GM18519 (cell line): ENCODE data around the gene RPS16.
"Not testable (repeated sequence)": the region's sequence is repeated elsewhere in the genome, so short reads cannot be mapped to it uniquely, and the experiment has no call there.

Experiments used
- ATAC-seq: cut with Tn5 transposase; IDR thresholded peaks from one replicate; pipeline ENCODE4 v1.9.1; 2021; ENCODE audit warnings: mild to moderate bottlenecking, moderate library complexity; ENCODE audit not compliant: unreplicated experiment, low FRiP score

Gene RPS16

DNA sequence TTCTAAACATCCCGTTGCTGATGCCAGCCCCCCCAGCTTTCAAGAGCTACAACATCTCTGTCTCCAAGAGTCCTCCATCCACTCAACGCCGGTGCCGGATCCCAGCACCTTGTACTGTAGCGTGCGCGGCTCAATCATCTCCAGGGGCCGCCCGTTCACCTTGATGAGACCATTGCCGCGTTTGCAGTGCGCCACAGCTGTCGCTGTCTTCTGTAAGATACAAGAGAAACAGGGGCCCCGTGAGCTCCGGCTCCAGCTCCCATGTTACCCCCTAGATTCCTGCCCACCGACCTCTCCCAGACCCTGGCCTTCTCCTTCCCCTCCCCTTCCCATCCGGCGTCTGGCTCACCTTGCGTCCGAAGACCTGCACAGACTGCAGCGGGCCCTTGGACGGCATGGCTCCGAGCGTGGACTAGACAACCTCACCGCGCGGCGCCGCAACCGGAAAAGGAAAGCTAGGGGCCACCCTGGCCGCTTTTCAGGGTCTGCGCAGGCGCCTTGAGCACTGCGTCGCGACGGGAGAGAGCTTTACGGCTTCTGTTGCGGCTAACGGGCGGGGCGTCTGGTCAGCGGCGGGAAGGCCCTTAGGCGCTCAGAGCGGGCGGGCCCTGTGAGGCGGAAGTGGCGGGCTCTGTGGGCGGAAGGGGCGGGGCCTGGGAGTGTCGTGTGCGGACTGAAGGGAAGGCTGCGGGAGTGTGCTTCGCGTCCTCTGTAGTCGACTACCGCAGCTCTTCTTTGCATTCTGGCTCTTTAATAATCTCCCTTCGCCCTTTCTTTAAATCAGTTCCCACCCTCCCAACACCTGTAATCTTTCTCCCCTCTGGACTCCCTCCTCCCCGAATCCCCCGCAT, at the start of gene RPS16:
Gene RPS16 (minus strand): TSS at position 451 of the 851 bp plus-strand sequence. CDS start 54 bp downstream, at position 397.
- ATAC-seq = peak; percentile 59

DNA sequence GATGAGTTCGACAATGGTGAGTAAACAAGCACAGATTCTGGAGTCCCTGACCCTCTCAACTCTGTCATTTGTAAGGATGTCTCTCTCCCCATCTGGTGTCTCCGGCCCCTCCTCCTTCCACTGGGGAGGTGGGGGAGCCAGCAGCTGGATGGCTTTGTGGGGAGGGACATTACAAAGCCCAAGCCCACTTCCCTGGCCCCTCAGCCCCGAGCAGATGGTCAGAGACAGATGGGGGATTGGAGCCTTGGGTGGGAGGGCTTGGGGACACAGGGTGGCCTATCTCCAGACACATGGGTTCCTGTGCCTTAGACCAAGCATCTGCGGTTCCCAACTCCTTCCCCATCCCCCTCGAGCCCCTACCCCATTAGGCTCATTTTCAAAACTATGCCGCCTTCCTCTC, 47.4 kb upstream of the RPS16 start:
- no peak for ATAC-seq

DNA sequence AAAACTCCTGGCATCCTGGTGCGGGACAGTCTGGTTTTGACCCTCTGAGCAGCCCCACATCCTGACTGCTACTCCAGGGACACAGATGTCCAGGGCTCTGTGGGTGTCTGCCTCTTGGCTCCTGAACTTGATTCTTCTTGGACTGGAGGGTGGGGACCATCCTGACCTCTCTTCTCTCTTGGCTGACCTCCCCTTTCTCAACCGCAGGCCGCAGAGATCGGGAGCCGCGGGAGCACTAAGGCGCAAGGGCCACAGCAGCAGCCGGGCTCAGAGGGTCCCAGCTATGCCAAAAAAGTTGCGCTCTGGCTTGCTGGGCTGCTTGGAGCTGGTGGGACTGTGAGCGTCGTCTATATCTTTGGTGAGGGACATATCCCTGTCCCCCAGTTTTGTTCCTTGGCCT, 45.9 kb upstream of the RPS16 start:
- ATAC-seq = no peak

DNA sequence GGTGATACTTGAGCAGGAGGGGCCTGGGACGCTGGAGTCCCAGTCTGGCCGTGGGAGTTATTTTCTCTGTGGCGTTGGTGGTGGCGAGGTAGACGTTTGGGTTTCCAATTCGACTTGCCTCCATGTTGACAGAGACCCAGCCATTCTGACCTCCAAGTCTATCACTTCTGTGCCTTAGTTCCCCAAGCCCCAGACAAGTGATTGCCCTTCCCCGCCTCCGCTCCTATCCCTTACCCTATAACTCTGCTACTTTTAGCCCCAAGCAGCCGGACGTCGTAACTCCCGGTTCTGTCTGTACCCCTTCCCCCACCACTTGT, 45.4 kb upstream of the RPS16 start:
- no peak for ATAC-seq

DNA sequence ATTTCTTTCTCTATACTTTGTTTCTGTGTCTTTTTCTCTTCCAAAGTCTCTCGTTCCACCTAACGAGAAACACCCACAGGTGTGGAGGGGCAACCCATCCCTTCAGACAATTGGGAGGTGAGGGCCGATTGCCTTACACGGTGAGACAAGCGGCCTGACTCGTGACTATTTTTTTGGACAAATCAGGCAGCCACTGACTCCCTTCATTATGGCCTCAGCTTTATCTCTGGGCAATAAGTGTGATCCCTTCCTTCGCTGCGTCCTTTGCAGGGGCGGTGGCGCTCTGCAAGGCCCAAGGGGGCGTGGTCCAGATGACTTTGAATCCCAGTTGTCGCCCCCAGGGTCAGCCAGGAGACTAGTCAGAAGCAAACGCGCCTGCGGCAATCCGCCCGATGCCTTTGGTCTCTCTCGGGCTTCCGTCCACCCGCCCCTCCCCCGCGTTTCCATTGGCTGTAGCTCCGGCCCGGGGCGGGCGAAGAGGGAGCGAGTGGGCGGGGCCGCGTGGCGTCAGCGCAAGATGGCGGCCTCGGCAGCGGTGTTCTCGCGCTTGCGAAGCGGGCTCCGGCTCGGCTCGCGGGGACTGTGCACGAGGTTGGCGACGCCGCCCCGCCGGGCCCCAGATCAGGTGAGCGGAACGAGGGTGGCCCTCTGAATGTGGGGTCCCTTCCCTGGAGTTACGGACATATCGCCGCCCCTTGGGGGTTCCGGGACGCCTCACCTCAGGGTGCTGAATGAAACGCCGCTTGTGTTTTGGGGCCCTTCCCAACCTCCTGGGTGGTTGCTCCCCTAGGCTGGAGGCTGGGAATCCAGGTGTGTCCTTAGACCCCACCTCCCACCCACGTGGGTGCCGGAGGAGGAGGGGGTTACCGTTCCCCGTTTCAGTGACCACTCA, 44.8 kb upstream of the RPS16 start, which contains the start of gene TIMM50:
Gene TIMM50 (plus strand): TSS at position 502 of the 892 bp plus-strand sequence. CDS start 16 bp downstream, at position 518.
- ATAC-seq = peak; percentile 65

DNA sequence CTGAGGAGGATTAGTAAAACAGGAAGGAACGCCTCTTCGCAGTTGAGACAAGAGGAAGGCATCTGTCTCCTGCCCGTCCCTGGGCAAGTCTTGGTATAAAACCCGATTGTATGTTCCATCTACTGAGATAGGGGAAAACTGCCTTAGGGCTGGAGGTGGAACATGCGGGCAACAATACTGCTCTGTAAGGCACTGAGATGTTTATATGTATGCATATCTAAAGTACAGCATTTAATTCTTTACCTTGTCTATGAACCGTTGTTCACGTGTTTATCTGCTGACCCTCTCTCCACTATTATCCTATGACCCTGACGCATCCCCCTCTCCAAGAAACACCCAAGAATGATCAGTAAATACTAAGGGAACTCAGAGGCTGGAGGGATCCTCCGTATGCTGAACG, 44.2 kb upstream of the RPS16 start:
- ATAC-seq = no peak

DNA sequence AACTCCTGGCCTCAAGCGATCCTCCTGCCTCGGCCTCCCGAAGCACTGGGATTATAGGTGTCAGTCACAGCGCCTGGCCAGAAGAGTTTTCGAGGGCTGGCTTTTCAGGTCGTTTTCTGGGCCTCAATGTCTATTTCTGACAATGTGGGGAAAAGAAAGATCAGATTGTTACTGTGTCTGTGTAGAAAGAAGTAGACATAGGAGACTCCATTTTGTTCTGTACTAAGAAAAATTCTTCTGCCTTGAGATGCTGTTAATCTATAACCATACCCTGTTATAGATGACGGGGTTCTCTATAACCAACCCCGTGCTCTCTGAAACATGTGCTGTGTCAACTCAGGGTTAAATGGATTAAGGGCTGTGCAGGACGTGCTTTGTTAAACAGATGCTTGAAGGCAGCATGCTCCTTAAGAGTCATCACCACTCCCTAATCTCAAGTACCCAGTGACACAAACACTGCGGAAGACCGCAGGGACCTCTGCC, 43.6 kb upstream of the RPS16 start:
- ATAC-seq = not testable (repeated sequence)

DNA sequence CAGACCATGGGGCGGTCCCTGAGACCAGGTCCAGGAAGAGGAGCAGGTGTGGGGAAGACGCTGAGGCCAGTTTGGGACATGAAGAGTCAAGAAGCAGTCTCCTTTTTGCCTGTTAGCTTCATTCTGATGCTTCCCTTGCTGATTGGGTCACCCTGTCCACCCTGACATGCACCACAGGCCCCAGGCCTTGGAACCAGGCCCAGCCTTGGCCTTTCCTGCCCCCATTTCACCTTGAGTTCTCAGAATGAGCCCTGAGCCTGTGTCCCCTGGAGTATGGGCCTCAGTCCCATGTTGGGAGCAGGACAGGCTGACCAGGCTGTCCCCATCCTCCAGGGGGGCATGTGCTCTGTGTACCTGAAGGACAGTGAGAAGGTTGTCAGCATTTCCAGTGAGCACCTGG, 40.0 kb upstream of the RPS16 start:
- ATAC-seq = no peak

DNA sequence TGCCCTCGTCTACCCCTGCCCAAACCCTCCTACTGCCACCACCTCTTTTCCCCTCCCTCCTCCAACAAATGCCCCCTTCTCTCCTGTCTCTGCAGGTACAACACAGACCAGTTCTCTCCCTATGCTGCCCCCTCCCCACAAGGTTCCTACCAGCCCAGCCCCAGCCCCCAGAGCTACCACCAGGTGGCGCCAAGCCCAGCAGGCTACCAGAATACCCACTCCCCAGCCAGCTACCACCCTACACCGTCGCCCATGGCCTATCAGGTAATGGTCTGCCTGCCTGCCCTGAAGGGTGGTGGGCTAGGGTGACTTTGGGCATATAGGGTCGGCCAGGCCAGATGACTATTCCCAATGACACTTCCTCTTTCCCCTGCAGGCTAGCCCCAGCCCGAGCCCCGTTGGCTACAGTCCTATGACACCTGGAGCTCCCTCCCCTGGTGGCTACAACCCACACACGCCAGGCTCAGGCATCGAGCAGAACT, 38.4 kb upstream of the RPS16 start:
- ATAC-seq = no peak

DNA sequence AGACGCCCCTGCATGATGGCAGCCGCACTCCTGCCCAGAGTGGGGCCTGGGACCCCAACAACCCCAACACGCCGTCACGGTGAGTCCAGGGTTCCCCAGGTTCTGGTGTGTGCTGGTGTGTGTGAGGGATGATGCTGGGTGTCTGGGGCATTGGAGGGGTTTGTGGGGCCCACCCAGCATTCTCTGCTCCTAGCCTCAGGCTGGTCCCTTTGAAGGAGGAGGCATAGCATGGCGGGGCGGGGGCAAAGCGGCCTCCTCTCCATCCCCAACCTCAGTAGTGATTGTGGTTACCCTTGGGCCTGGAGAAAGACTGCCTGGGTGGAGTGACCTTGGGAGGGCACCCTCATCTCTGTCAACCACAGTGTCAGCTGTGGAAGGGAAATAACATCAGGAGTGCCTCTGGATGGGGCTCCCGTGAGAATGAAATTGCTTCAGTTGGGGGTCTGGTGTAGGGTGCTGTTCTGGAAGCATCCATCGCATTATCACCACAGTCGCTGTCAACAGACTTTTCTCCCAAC, 37.8 kb upstream of the RPS16 start:
- no peak for ATAC-seq

DNA sequence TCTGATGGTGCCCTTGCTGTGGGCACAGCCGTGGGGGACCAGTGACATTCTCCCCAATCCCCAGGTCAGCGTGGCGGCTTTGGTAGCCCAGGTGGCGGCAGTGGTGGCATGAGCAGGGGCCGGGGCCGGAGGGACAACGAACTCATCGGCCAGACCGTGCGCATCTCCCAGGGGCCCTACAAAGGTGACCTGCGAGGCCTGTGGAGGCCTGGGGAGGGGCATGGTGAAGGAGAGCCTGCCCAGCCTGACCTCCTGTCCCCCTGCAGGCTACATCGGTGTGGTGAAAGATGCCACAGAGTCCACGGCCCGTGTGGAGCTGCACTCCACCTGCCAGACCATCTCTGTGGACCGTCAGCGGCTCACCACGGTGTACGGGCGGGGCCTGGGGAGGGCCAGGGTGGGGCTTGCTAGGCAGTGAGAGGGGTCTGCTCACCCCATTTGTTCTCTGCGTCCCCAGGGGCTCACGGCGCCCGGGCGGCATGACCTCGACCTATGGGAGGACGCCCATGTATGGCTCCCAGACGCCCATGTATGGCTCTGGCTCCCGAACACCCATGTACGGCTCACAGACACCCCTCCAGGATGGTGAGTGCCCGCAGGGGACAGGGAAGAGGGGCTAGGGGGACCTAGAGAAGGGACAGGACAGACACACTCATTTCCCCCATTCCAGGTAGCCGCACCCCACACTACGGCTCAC, 37.1 kb upstream of the RPS16 start:
- no peak for ATAC-seq

DNA sequence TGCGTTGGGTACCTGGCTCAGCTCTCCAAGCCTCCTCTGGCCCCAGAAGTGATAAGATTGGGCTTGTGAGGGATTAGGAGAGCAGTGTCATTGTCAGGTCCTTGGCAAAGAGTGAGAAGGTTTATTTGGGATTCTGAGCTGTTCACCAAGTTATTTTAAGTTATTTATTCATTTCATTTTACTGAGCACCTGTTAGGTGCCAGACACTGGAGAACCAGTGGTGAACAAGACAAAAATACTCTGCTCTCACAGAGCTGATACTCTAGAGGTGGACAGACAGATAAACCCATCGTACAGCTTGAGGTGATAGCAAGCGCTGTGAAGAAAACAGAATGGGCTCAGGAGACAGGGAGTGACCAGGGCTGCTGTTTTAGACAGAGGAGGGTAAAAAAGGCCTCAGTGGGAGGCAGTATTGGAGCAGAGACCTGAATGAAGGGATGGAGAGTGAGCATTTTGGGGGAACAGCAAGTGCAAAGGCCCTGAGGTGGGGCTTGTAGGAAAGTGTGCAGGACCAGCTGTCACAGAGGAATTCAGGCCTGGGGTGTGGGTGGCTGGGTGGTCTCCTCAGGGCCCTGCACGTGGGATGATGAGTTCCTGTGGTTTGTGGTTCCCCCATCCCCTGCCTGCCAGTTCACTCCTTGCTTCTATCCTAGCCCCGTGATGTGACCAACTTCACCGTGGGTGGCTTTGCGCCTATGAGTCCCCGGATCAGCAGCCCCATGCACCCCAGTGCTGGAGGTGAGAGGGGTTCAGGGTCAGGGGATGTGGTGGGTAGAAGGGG, 36.2 kb upstream of the RPS16 start:
- no peak for ATAC-seq

DNA sequence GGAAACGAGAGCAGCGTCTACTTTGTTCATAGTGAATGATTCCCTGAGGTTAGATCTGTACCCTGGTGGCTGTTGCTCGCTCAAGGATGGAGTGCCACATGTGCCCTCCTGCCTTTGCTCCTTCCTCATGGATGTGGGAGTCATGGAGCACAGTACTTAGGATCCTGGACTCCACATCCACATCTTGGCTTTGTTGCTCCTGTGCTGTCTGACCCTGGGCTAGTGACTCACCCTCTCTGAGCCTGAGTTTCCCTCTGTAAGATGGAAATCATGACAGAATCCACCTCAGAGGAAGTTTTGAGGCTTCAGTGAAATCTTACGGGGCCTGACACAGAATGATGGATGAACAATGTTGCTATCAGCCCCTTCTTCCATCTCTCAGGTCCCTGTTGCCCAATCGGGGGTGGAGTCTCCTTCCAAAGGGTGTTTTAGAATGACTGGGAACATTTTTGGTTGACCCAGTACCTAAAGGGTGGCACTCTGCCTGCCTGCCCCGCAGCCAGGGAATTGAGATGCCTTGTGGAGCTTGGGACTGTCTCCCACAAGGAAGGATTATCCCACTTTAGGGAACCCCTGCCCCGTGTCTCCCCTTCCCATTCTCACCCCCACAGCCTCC, 35.1 kb upstream of the RPS16 start:
- ATAC-seq = no peak

DNA sequence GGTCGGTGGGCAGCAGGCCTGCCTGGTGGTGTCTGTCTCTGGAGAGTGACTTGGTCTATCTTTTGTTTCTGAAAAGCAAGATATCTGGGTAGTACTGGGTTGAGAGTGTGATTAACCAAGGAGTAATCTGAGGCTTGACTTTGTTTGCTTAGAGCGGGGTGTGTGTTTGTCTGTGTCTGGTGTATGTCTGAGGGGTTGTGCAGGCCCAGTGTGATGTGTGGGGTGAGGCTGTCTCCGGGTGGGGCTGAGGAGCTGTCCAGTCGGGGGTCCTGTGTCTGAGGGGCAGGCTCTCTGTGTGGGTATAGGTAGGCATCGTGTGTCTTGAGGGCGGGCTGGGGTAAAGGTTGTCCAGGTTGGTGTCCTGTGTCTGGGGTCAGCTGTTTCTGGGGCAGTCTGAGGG, 33.8 kb upstream of the RPS16 start:
- no peak for ATAC-seq

DNA sequence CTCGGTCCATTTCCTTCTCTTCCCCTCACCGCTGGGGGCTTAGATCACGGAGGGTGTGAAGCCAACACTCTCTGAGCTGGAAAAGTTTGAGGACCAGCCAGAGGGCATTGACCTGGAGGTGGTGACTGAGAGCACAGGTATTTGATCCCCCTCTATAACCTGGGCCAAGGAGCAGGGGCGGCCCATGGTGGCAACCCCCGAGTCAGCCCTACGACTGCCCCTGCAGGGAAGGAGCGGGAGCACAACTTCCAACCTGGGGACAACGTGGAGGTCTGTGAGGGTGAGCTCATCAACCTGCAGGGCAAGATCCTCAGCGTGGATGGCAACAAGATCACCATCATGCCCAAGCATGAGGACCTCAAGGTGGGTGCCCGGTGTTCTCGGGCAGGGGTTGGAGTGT, 33.3 kb upstream of the RPS16 start:
- ATAC-seq = no peak

DNA sequence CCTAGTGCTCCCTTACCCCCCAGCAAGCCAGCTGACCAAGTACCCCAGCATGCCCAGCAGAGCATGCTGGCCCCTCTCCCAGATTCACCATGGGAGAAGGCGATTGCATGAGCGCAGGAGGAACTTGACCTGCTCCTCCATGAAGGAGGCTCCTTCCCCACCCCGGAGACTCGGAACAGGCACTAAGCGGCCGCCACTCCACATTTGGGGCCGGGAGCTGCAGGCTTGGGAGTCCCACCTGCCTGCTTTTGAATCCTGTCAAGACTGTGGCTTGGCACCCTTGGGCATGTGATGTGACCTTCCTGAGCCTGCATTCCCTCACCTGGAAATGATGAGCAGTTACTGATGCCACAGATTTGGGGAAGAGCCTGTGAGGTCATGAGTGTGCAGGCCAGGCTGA, 32.2 kb upstream of the RPS16 start:
- no peak for ATAC-seq

DNA sequence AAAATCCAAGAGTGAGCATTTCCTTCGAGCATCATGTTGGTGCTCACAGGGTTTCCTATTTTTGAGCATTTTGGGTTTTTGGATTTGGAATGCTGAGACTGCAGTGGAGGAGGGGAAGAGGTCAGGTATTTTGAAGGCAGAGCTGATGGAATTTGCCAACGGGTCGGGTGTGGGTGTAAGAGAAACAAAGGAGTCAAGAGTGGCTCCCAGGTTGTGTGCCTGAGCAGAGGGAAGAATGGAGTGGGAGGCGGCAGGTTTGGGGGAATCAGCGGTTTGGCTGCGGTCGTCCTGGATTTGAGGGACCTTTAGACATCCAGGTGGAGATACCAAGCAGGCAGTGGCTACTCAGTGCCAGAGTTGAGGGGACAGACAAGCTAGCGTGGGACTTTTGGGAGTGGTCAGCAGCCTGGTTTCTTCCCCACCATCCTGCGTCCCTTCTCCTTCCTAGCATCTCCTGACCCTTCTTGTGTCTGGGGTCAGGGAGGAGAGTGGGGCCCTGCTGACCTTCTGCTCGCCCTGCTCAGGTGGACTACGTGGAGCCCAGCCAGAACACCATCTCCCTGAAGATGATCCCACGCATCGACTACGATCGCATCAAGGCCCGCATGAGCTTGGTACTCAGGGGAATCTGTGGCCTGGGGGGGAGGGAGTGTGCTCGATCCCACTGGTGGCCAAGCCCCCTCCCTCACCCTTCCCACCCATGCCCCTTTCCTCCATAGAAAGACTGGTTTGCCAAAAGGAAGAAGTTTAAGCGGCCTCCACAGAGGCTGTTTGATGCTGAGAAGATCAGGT, 30.4 kb upstream of the RPS16 start:
- no peak for ATAC-seq

DNA sequence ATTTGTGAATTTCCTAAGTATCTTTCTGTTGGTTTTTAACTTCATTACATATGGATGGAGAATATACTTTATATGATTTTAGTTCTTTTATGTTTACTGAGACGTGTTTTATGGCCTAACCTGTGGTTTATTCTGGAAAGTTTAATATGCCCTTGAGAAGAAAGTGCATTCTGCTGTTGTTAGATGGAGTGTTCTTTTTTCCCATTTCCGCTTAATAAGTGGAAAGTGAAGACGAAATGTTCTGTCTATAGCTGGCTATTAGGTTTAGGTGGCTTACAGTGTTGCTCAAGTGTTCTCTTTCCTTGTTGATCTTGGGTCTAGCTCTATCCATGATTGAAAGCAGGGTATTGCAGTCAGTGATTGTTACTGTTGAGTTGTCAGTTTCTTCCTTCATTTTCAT, 27.7 kb upstream of the RPS16 start:
- ATAC-seq = no peak
